Right ventricle myocardium superior (tissue), 1 donor: ENCODE measurements around the gene IFI27L1. TPM values are rescaled to one million over a fixed set of nuclear protein-coding genes. Genes with fewer than 3 reads are reported as not detected.
A peak's percentile ranks its signal among the peaks of the same experiment; 100 is the strongest.

Source experiments
- ATAC-seq: fragments of 200-7000 bp; cut with Tn5 transposase; one replicate; pipeline ENCODE4 v1.9.1; 2020; ENCODE audit warnings: mild to moderate bottlenecking; ENCODE audit not compliant: poor library complexity
- DNase-seq: peaks from one replicate; pipeline ENCODE4 v3.0.0-alpha.2; 2020
- intact Hi-C: fragments of 100-400 bp; cut with DNase I; formaldehyde crosslinking; loops from one replicate; pipeline ENCODE4 v1.11.2; 2022
- long read RNA-seq: library from polyadenylated mRNA; unstranded; transcript quantifications from one replicate; pipeline ENCODE4 v2.0.0, GENCODE V29; 2021
- total RNA-seq: library from RNA; stranded (reverse); fragmentation: NEBNext Ultra II Directional; extraction: Animal tissue kit (Norgen Biotek cat#: 25700); gene quantifications from one replicate; pipeline ENCODE4 v1.2.1, GENCODE V29; 2021
- donor health status: DM: no; HTN: yes; CAD: no; lungs with severe emphysema.

Gene IFI27L1, protein sequence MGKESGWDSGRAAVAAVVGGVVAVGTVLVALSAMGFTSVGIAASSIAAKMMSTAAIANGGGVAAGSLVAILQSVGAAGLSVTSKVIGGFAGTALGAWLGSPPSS
- 11.6 TPM for total RNA-seq
- long read RNA-seq, partial matches to known transcripts: 0 of 6 reads
- long read RNA-seq, other reads (novel, unspliced or antisense): 4 of 6 reads

DNA sequence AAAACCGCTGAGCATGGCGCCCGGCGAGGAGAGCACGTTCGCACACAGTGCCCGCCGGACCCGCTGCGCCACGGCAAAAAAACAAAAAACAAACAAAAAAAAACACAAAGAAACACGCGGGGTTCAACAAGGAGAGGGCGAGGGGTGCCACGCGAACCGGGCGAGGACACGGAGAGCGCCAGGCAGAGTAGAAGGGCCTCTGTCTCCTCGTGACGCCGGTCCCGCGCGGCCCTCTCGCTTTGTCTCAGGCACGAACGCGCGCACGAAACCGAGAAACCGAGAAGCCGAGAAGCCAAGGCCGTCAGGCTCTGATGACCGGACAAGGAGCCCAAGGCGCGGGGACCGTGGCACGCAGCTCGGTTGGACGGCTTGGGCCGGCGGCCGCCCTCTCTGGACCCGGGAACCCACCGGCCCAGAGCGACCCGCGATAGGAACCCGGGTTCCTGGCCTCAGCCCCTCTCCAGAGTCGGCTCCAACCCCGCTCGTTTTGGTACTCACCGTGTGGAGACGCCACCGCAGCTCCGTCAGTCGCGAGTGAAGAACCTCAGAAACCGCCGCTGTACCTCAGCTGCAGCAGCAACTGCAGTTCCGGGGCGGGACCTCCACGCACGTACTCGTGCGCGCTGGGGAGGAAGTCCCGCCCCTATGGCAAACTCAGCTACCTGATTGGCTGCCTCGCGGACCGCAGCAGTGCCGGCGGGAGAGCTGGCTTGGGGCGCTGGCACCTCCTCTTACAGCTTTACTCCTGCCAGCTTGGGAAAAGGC is at the start of gene IFI27L1, which contains the start of gene DDX24:
Gene IFI27L1 (plus strand): TSS at position 690 of the 765 bp plus-strand sequence. CDS start 15,628 bp downstream, outside the sequence.
Gene DDX24 (minus strand): TSS at position 582 of the 765 bp plus-strand sequence. CDS start 1,460 bp downstream, outside the sequence.
- intact Hi-C loops: loop anchor here (5.0 kb wide), 1 partner anchor 46 kb away; the partner anchor contains the start of gene IFI27L2
- ATAC-seq: peak; percentile 99
- peak; percentile 99 for DNase-seq

DNA sequence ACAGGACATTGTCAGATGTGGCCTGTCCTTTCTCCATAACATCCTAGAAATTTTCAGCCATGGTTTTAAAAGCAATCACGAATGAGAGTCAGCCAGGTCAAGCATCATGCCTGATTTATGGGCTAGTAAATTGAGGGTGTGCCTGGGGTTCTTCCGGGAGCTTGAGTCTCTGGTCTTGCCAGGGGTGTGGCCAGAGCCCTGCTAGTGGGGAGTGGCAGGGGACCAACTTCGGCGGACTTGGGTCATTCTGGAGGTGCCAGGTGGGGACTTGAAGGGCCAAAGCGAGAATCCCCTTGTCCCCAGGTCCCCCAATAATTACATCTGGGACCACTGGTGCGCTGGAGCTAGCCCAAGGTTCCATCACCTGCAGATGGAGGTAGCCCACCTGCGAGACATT is 49.2 kb upstream of the IFI27L1 start:
- no peak for ATAC-seq
- intact Hi-C loops: no loop called here
- DNase-seq: no peak

DNA sequence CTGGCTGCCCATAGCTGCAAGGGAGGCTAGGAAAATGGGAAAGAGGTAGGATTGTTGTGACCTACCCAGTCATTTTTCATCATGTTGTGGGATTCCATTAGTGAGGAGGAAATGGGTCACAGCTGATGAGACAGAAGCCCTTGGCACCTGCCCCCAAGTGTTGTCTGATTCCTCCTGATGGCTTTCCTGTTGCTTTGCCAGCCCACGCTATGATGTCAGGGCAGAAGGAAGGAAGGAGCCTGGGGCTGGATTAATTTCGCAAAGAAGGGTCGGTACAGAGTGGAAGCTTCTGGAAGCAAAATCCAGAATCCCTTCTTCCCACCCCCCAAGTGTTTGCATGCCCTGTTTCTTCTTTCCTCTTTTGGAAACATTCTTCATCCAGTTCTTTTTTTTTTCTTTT is 46.2 kb upstream of the IFI27L1 start:
- DNase-seq (no peak), ATAC-seq (no peak)
- intact Hi-C loops: loop anchor here (5.0 kb wide), 1 partner anchor 102 kb away; no protein-coding TSS in a partner anchor

DNA sequence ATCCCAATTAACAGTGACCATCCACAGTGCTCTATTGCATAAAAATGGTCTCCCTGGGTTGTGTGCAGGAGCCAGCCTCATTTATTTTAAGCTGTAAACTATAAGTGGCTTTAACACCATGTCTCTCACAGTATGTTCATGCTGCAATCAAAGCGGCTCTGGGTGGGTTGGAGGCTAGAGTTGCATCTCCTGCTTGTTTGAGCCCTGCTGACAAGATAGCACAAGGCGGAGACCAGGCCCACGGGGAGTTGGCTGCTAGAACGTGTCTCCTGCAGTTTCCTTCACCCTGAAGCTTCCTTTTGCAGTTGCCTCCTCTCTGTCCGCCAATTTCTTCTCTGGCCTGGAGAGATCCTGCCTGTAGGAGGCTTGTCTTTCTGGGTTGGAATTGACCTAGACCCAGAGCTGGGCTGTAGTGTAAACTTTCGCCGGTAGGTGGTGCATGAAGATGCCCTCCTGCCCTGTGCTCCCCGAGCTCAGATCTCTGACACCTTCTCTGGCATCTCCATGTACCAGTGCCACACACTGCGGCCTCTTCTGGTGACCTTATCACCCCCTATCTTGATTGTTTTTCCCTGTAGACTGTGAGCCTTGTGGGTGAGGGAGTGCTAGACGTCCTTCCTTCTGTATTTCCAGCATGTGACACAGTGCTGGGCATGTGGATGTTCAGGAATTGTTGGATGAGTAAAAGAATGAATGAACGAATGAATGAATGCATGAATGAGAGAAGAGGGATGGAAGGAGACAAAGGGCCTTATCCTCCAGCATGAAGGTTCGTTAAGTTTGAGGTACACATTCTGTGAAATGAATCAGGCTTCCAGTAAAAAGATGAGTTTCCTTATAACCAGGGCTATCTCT is 44.6 kb upstream of the IFI27L1 start:
- ATAC-seq (peak; percentile 91), DNase-seq (peak; percentile 75)
- intact Hi-C loops: loop anchor here (5.0 kb wide), 1 partner anchor 101 kb away; no protein-coding TSS in a partner anchor

DNA sequence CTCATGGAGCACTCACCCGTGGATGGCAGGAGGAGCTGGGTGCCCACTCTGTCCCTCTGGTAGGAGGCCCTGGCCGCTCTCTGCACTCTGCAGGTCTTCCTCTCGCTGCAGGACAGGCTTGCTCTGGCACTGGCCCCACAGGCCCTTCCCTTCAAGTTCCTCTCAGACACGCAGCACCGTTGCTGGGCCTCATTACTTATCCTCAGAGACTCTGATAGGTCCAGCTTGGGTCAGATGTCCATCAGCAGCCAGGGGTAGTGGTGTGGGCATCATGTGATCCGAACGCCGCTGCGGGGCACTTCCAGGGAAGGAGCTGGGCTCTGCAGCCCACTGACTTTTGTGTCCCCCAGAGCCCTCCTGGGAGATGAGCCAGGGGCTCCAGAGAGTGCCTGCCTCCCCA is 43.2 kb upstream of the IFI27L1 start:
- no peak for ATAC-seq
- intact Hi-C loops: loop anchor here (5.0 kb wide), 1 partner anchor 99 kb away; no protein-coding TSS in a partner anchor
- DNase-seq: no peak

DNA sequence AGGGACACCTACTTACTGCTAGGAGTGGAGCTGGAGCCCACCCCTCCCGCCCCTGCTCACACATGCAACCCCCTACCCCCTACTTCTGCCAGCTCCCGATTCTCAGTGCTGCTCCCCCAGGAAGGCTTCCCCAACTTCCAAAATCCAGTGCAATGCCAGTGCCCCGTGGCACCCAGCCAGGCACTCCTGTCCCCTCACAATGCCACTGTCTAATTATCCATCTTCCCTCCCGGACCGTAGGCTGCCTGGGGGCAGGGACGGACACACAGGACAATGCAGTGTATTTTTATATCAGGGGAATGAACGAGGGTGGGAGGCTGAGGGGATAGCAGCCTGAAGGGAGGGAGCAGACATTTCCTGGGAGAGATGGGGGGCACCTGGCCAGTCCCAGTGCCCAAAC is 42.6 kb upstream of the IFI27L1 start:
- intact Hi-C loops: loop anchor here (5.0 kb wide), 1 partner anchor 99 kb away; no protein-coding TSS in a partner anchor
- ATAC-seq (no peak), DNase-seq (no peak)

DNA sequence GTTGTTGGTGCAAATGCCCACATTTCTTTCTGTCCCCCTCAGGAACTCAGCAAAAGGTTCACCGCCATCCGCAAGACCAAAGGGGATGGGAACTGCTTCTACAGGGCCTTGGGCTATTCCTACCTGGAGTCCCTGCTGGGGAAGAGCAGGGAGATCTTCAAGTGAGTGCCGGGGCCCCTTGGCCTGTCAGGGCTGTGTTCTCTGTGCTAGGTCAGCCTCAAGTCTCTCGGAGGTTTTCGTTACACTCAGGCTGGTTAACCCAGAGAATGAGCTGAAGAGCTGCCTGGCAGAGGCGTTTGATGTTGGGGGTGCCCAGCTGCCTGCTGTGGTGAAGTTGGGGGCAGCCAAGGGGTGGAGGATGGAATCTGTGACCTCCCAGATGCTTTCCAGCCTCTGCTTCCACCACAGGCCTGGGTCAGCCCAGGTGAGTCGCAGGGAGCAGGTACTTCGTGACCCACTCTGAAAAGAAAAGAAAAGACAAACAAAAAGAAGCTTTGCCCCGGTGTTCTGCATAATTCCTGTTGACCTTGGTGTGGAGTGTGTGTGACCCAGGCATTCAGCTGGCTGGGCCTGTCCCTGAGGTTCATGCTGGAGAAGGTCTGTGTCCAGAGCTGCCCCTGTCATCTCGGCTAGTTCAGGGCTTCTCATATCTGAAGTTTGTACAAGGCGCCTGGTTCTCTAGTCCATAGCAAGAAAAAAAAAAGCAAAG is 42.0 kb upstream of the IFI27L1 start:
- intact Hi-C loops: loop anchor here (5.0 kb wide), 1 partner anchor 98 kb away; no protein-coding TSS in a partner anchor
- no peak for ATAC-seq
- DNase-seq: no peak

- DNase-seq: no peak
- ATAC-seq: no peak
- intact Hi-C loops: loop anchor here (5.0 kb wide), 1 partner anchor 137 kb away; no protein-coding TSS in a partner anchor
These were observed 40.9 kb upstream of the IFI27L1 start for GRCh38 chr14:94040247-94040646.

- intact Hi-C loops: loop anchor here (5.0 kb wide), 1 partner anchor 137 kb away; no protein-coding TSS in a partner anchor
- ATAC-seq (no peak), DNase-seq (no peak)
These were observed 40.3 kb upstream of the IFI27L1 start for GRCh38 chr14:94040796-94041195.

GRCh38 chr14:94041551-94042346 is 39.4 kb upstream of the IFI27L1 start:
- intact Hi-C loops: loop anchor here (5.0 kb wide), 1 partner anchor 136 kb away; no protein-coding TSS in a partner anchor
- ATAC-seq: peak; percentile 86

DNA sequence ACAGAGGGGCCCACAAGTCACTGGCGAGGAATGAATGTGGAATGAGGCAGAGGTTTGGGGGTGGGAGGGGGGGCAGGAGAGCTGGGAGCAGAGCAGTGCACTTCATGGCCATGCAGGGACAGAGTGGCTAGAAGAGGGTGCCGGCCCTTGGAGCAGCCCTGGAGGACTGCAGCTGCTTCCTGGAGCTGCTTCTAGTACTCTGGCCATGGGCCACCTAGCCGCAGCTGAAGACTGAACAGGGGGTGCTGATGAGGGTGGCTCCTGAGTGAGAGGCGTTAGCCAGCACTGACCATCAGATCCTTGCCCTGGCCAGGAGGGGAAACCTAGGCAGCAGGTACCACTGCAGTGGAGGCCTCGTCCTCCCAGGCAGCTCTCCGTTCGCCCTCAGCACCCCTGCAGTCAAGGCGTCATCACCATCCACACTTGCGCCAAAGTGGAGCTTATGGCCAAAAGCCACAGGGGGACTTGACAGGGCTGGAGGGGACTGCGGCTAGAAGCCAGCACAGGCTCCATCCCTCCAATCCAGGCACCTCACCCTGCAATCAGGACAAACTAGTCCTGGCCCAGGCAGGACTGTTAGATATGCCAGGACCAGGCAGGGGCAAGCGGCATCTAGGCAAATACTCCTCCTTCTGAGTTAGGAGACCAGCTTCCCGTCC is 38.5 kb upstream of the IFI27L1 start:
- ATAC-seq (peak; percentile 34), DNase-seq (no peak)
- intact Hi-C loops: loop anchor here (5.0 kb wide), 1 partner anchor 135 kb away; no protein-coding TSS in a partner anchor

More at GRCh38 chr14:94041551-94042346, 39.4 kb upstream of the IFI27L1 start:
- peak; percentile 80 for DNase-seq

GRCh38 chr14:94043111-94043755 is 37.9 kb upstream of the IFI27L1 start:
- intact Hi-C loops: loop anchor here (5.0 kb wide), 1 partner anchor 134 kb away; no protein-coding TSS in a partner anchor
- DNase-seq: peak; percentile 56
- ATAC-seq: no peak

- ATAC-seq (no peak), DNase-seq (no peak)
- intact Hi-C loops: loop anchor here (5.0 kb wide), 1 partner anchor 133 kb away; no protein-coding TSS in a partner anchor
These were observed 37.2 kb upstream of the IFI27L1 start for GRCh38 chr14:94043756-94044475.

DNA sequence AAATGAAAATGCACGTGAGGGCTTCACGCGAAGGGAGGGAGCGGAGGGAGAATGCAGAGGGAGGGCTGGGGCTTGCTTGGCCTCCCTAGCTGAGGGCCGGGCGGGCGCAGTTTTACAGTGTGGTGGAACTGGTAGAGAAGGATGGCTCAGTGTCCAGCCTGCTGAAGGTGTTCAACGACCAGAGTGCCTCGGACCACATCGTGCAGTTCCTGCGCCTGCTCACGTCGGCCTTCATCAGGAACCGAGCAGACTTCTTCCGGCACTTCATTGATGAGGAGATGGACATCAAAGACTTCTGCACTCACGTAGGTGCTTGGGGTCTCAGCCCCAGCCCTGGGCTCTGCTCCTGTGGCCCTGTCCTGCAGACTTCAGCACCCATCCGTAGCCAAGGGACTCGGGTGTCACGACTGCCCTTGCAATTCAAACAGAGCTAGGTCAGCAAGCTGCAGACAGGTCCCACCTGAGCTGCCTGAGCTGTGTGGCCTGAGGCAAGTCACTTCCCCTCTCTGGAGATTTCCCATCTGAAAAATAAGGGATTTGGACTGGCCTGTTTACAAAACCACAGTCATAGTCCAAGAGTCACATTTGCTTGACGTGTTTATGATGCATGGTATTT is 36.5 kb upstream of the IFI27L1 start:
- no peak for DNase-seq

DNA sequence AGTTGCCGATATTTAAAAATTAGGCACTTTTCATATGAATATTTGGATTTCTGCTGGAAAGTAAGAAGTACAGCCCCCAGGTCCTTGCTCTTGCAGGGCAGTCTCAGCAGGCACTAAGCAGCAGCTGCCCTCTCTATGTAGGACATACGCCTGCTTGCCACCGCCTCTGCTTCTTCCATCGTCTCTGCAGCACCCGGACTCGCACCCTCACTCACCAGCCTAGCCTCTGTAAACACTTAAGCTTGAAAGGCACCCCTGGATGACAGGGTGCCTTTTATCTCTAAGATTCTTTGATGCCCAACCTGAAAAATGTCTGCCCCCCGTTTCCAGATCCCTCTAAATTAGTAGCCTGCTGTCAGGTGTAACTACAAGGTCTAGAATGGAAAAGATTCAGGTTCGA is 36.0 kb upstream of the IFI27L1 start:
- ATAC-seq (no peak), DNase-seq (no peak)
- intact Hi-C loops: no loop called here

More for the DNA sequence above, 36.5 kb upstream of the IFI27L1 start:
- ATAC-seq: no peak
- intact Hi-C loops: loop anchor here (5.0 kb wide), 1 partner anchor 133 kb away; no protein-coding TSS in a partner anchor
